Prostate gland (tissue), 2 donors: Measurements from ENCODE around the gene SLC23A1.

ENCODE experiments used
- POLR2A ChIP-seq: fragments of 450-650 bp; IDR thresholded peaks from one replicate; pipeline ENCODE4 v1.6.1; 2016; ENCODE audit warnings: antibody characterized with exemption, mild to moderate bottlenecking
- TF ChIP-seq, protein P1 (sequence below), 4 experiments: fragments of 200-600 bp in 2 of 4; fragments of 450-650 bp in 2 of 4; sonication (generic) in 2 of 4; IDR thresholded peaks; 1 replicate in 3 of 4; 2 replicates in 1 of 4; pipeline ENCODE4 v1.5.1; 2016 to 2019; ENCODE audit warnings: antibody characterized with exemption in 4 of 4, mild to moderate bottlenecking in 2 of 4, moderate library complexity in 2 of 4

DNA sequence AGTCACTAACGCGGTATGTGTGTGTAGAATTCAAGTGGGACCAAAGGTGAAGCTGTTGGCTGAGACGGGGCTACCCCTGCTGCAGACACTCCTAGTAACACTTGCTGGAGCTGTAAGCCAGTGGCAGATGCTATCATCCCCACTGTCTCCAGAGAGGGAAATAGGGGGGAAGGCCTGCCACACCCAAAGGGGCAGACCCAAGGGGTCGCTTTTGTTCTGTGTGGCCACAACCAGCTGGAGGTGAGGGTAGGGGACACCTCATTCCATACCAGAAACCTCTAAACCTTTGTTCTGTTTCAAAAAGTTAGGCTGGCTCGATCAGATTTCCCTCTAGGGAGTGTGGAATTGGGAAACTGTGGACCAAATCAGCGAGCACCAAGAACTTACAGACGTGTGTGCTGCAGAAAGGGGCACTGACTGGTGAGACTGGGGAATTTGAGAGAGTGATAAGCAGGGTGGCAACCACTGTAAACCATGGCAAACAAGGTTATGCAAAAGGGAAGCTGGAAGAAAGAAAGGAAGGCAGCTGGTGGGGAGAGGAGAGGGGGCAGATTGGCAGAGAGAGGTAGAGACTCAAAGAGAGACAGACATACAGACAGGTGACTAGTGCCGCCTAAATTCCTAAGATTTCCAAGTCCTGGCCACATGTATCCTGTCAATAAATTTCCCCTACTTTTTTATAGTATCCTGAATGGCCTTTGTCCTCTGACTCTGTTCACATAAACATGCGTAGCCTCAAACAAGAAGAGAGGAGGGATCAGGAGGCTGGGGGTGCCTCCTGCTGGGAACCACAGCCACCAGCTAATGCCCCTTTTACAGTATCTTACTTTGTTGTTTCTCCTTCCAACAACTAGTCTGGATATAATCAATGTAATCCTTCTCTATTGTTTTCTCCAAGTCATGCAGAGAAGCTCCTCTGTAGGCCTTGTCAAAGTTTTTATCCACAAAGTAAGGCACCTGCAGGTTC is 36.4 kb upstream of the SLC23A1 start:
- TF ChIP-seq, protein P1, sequence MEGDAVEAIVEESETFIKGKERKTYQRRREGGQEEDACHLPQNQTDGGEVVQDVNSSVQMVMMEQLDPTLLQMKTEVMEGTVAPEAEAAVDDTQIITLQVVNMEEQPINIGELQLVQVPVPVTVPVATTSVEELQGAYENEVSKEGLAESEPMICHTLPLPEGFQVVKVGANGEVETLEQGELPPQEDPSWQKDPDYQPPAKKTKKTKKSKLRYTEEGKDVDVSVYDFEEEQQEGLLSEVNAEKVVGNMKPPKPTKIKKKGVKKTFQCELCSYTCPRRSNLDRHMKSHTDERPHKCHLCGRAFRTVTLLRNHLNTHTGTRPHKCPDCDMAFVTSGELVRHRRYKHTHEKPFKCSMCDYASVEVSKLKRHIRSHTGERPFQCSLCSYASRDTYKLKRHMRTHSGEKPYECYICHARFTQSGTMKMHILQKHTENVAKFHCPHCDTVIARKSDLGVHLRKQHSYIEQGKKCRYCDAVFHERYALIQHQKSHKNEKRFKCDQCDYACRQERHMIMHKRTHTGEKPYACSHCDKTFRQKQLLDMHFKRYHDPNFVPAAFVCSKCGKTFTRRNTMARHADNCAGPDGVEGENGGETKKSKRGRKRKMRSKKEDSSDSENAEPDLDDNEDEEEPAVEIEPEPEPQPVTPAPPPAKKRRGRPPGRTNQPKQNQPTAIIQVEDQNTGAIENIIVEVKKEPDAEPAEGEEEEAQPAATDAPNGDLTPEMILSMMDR (IDR thresholded peaks at IDR 0.05): no peak
- TF ChIP-seq POLR2A: no peak
